D341Med (cell line): ENCODE results near the gene CHN1.

Source experiments
- DNase-seq: peaks from one replicate; pipeline ENCODE4 v3.0.0; 2012; ENCODE audit warnings: low spot score

Gene CHN1

GRCh38 chr2:174765576-174765975 is 239.6 kb downstream of the CHN1 start:
- no peak for DNase-seq

- peak; percentile 50 for DNase-seq
Measured at GRCh38 chr2:174764280-174765255, 240.6 kb downstream of the CHN1 start, which contains the start of gene CHRNA1. Gene CHRNA1 (minus strand): TSS chr2:174764472. CDS start chr2:174764394, 78 bp downstream.

GRCh38 chr2:174763780-174764179 is 241.4 kb downstream of the CHN1 start:
- DNase-seq: no peak

GRCh38 chr2:174762464-174762863 is 242.7 kb downstream of the CHN1 start:
- no peak for DNase-seq

- DNase-seq: no peak
Measured at GRCh38 chr2:174761837-174762236, 243.3 kb downstream of the CHN1 start.

GRCh38 chr2:174760845-174761473 is 244.2 kb downstream of the CHN1 start:
- DNase-seq: no peak

GRCh38 chr2:174759381-174760065 is 245.7 kb downstream of the CHN1 start:
- DNase-seq: no peak

GRCh38 chr2:174756743-174757142 is 248.4 kb downstream of the CHN1 start:
- no peak for DNase-seq

- DNase-seq: no peak
Measured at GRCh38 chr2:174753038-174753633, 252.0 kb downstream of the CHN1 start.

- DNase-seq: no peak
Measured at GRCh38 chr2:174752403-174753037, 252.7 kb downstream of the CHN1 start.

- no peak for DNase-seq
Measured at GRCh38 chr2:174750923-174751441, 254.2 kb downstream of the CHN1 start.

GRCh38 chr2:174749793-174750192 is 255.4 kb downstream of the CHN1 start:
- DNase-seq: no peak

- DNase-seq: peak; percentile 73
Measured at GRCh38 chr2:174748948-174749347, 256.2 kb downstream of the CHN1 start.
